Esophagus squamous epithelium (tissue), 5 donors: ENCODE results near the gene DTX3L. TPM values are rescaled to one million over a fixed set of nuclear protein-coding genes. Genes with fewer than 3 reads are reported as not detected.

Experiments used
- DNase-seq: peaks from one replicate; lab custom pipeline; 2025; lab: John Stamatoyannopoulos, UW
- H3K27ac ChIP-seq, 4 donors: fragments of 200-600 bp; sonication (generic); one replicate each; pipeline ENCODE4 v1.5.1; 2016 to 2019; ENCODE audit warnings: mild to moderate bottlenecking in 1 of 4
- H3K27me3 ChIP-seq, 4 donors: fragments of 200-600 bp; sonication (generic); 1 replicate in 3 of 4; 2 replicates in 1 of 4; pipeline versions ENCODE4 v1.5.1 to v1.6.0; 2017 to 2021; ENCODE audit warnings: antibody characterized with exemption in 1 of 4
- H3K36me3 ChIP-seq, 3 donors: fragments of 200-600 bp; sonication (generic); one replicate each; pipeline ENCODE4 v1.5.1; 2016 to 2019
- H3K4me1 ChIP-seq, 3 donors: fragments of 200-600 bp; sonication (generic); one replicate each; pipeline ENCODE4 v1.5.1; 2017 to 2019
- H3K4me3 ChIP-seq, 4 donors: fragments of 200-600 bp; sonication (generic); 1 replicate in 3 of 4; 2 replicates in 1 of 4; pipeline ENCODE4 v1.5.1; 2016 to 2019; ENCODE audit warnings: mild to moderate bottlenecking in 2 of 4, moderate library complexity in 1 of 4
- H3K9me3 ChIP-seq, 3 donors: fragments of 200-600 bp; sonication (generic); one replicate each; pipeline ENCODE4 v1.5.1; 2016 to 2019
- CTCF ChIP-seq, 6 experiments: fragments of 450-650 bp in 4 of 6; fragments of 200-600 bp in 2 of 6; sonication (generic) in 2 of 6; IDR thresholded peaks; one replicate each; pipeline ENCODE4 v1.5.1; 2016 to 2019; ENCODE audit warnings: antibody characterized with exemption in 6 of 6, mild to moderate bottlenecking in 4 of 6, moderate library complexity in 4 of 6
- POLR2A ChIP-seq, 4 donors: fragments of 450-650 bp; IDR thresholded peaks; one replicate each; pipeline ENCODE4 v1.6.1; 2017; ENCODE audit warnings: antibody characterized with exemption in 4 of 4, mild to moderate bottlenecking in 4 of 4, moderate library complexity in 3 of 4
- WGBS, 2 donors: methylation state at CpG; one replicate each; pipeline ENCODE4 v1.1.5; 2018; 5-methylcytosine and 5-hydroxymethylcytosine counted together
- intact Hi-C: fragments of 100-400 bp; cut with DNase I; formaldehyde crosslinking; loops from one replicate; pipeline ENCODE4 v1.15.0; 2022
- total RNA-seq, 4 donors: library from RNA; depleted of rRNA; stranded (reverse); fragments of >200 nt; gene quantifications; one replicate each; pipeline ENCODE4 v1.1.0, GENCODE V29; 2016
- donor health status: DM: yes; HTN: yes; CAD: no.

DTX3L gene
- total RNA-seq, 4 donors from 2014 or later = 17.8 to 25.8 (median 19.9) TPM

DNA sequence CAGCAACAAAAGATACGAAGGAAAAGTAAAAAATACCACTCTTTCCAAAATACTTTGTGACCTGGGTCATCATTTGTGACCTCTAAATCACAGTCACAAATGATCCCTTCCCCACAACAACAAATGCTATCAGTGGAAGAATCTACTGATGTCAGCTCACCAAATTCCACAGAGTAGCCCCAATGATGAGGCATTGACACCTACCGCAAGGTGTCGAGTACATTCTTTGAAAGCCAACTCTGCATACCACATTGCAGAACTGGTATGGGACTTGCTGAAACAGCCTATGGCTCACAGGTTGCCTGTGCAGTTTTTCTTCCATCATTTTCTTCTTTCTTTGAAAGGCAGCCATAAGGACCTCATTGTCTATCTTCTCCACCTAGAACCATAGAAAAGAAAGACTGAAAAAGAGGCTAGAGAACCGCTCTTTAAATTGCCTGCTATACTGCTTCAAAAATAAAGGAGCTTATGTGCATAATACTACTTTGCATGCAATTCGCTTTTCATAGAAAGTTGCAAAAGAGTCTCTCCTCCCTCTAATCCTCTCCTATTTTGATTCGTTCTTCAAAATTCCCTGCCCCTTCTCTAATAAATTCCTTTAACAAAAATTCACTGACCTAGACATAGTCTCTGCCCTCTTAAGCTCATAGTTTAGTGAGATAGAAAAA, 28.0 kb upstream of the DTX3L start:
- DNase-seq = no peak
- peaks cover 14 to 100% (median 39%) of the 10 kb centered on the region in 3 donors for H3K36me3 ChIP-seq
- no peaks in the 10 kb centered on the region for H3K27me3 ChIP-seq
- 87 to 93% methylated on average over 6 of the region's 6 CpGs for WGBS, 2 donors
- H3K27ac ChIP-seq = no peak overlapping the region
- TF ChIP-seq POLR2A (IDR thresholded peaks at IDR 0.05) = no peak
- no peak for TF ChIP-seq CTCF (IDR thresholded peaks at IDR 0.05)
- no peak overlapping the region for H3K4me3 ChIP-seq
- intact Hi-C loops = no loop called here
- peaks cover 0 to 15% (median 0%) of the 10 kb centered on the region in 3 donors for H3K4me1 ChIP-seq
- H3K9me3 ChIP-seq = no peaks in the 10 kb centered on the region

GRCh38 chr3:122536632-122537001, 27.5 kb upstream of the DTX3L start:
- Histone ChIP-seq H3K4me3 (no peak overlapping the region), H3K27ac (no peak overlapping the region), H3K4me1 (peaks cover 0 to 15% (median 0%) of the 10 kb centered on the region in 3 donors), H3K36me3 (peaks cover 13 to 100% (median 39%) of the 10 kb centered on the region in 3 donors), H3K27me3 (no peaks in the 10 kb centered on the region), H3K9me3 (no peaks in the 10 kb centered on the region)
- no peak for DNase-seq
- WGBS, 2 donors = 72 to 80% methylated on average over 3 of the region's 3 CpGs
- intact Hi-C loops = no loop called here
- no peak for TF ChIP-seq CTCF (IDR thresholded peaks at IDR 0.05)
- no peak for TF ChIP-seq POLR2A (IDR thresholded peaks at IDR 0.05)

GRCh38 chr3:122538956-122539490, 25.1 kb upstream of the DTX3L start:
- no peak for TF ChIP-seq CTCF (IDR thresholded peaks at IDR 0.05)
- no peak for TF ChIP-seq POLR2A (IDR thresholded peaks at IDR 0.05)
- intact Hi-C loops = no loop called here

DNA sequence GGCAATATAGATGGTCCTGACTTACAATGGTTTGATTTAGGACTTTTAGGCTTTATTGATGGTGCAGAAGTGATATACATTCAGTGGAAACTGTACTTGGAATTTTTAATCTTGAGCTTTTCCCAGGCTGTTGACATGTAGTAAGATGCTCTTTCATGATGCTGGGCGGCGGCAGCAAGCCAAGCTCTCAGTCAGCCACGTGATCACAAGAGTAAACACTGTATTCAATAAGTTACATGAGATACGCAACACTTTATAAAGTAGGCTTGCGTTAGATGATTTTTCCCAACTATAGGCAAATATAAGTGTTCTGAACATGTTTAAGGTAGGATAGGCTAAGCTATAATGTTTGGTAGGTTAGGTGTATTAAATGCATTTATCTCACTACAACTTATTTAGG, 18.0 kb upstream of the DTX3L start:
- H3K27ac ChIP-seq = no peak overlapping the region
- H3K9me3 ChIP-seq = no peaks in the 10 kb centered on the region
- no peaks in the 10 kb centered on the region for H3K27me3 ChIP-seq
- no peak overlapping the region for H3K4me3 ChIP-seq
- intact Hi-C loops = no loop called here
- TF ChIP-seq POLR2A (IDR thresholded peaks at IDR 0.05) = no peak
- no peak for TF ChIP-seq CTCF (IDR thresholded peaks at IDR 0.05)
- 85 to 97% methylated on average over 5 of the region's 5 CpGs for WGBS, 2 donors
- H3K4me1 ChIP-seq = no peaks in the 10 kb centered on the region
- DNase-seq = no peak
- peaks cover 0 to 98% (median 17%) of the 10 kb centered on the region in 3 donors for H3K36me3 ChIP-seq

More at GRCh38 chr3:122538956-122539490, 25.1 kb upstream of the DTX3L start:
- peaks cover 0 to 100% (median 29%) of the 10 kb centered on the region in 3 donors for H3K36me3 ChIP-seq
- H3K27me3 ChIP-seq = no peaks in the 10 kb centered on the region
- no peaks in the 10 kb centered on the region for H3K9me3 ChIP-seq
- no peak overlapping the region for H3K27ac ChIP-seq
- WGBS, 2 donors = 87% methylated on average over 7 of the region's 7 CpGs
- peaks cover 0 to 6% (median 0%) of the 10 kb centered on the region in 3 donors for H3K4me1 ChIP-seq
- DNase-seq = no peak
- H3K4me3 ChIP-seq = no peak overlapping the region

GRCh38 chr3:122548076-122548475, 16.1 kb upstream of the DTX3L start:
- intact Hi-C loops = no loop called here
- no peak overlapping the region for H3K27ac ChIP-seq
- H3K36me3 ChIP-seq = peaks cover 5 to 98% (median 17%) of the 10 kb centered on the region in 3 donors
- H3K27me3 ChIP-seq = no peaks in the 10 kb centered on the region
- no peak overlapping the region for H3K4me3 ChIP-seq
- no peak for DNase-seq
- WGBS, 2 donors = 63 to 64% methylated on average over 3 of the region's 3 CpGs
- H3K9me3 ChIP-seq = no peaks in the 10 kb centered on the region
- H3K4me1 ChIP-seq = no peaks in the 10 kb centered on the region
- no peak for TF ChIP-seq POLR2A (IDR thresholded peaks at IDR 0.05)
- no peak for TF ChIP-seq CTCF (IDR thresholded peaks at IDR 0.05)
